Thyroid gland (tissue), 4 donors: Measurements from ENCODE around the gene THAP11. TPM values are rescaled to one million over a fixed set of nuclear protein-coding genes. Genes with fewer than 3 reads are reported as not detected.

ENCODE experiments used
- DNase-seq, 2 donors: peaks; one replicate each; pipeline ENCODE4 v3.0.0-alpha.2; 2019
- H3K27ac ChIP-seq, 3 donors: fragments of 200-600 bp; sonication (generic); 1 replicate in 2 of 3; 2 replicates in 1 of 3; pipeline ENCODE4 v1.5.1; 2016 to 2019; ENCODE audit warnings: mild to moderate bottlenecking in 1 of 3, moderate library complexity in 1 of 3
- H3K27me3 ChIP-seq: fragments of 200-600 bp; sonication (generic); one replicate; pipeline ENCODE4 v1.5.1; 2019
- H3K36me3 ChIP-seq, 2 donors: fragments of 200-600 bp; sonication (generic); one replicate each; pipeline ENCODE4 v1.5.1; 2016 to 2019
- H3K4me1 ChIP-seq, 2 donors: fragments of 200-600 bp; sonication (generic); one replicate each; pipeline ENCODE4 v1.5.1; 2017 to 2019
- H3K4me3 ChIP-seq, 3 donors: fragments of 200-600 bp; sonication (generic); replicated peaks in 1 of 3; 1 replicate in 2 of 3; 2 replicates in 1 of 3; pipeline ENCODE4 v1.5.1; 2016; ENCODE audit warnings: mild to moderate bottlenecking in 1 of 3
- H3K9me3 ChIP-seq: fragments of 200-600 bp; sonication (generic); one replicate; pipeline ENCODE4 v1.5.1; 2017
- POLR2A ChIP-seq, 2 donors: fragments of 450-650 bp; IDR thresholded peaks; one replicate each; pipeline ENCODE4 v1.6.1; 2017; ENCODE audit warnings: antibody characterized with exemption in 2 of 2, mild to moderate bottlenecking in 2 of 2, moderate library complexity in 1 of 2
- WGBS, 2 donors: methylation state at CpG; one replicate each; pipeline ENCODE4 v1.1.5; 2017; 5-methylcytosine and 5-hydroxymethylcytosine counted together
- intact Hi-C: fragments of 100-400 bp; cut with DNase I; formaldehyde crosslinking; loops from one replicate; pipeline ENCODE4 v1.15.1; 2023
- total RNA-seq, 4 donors: library from RNA; depleted of rRNA; stranded (reverse); fragments of >200 nt; gene quantifications; one replicate each; pipeline ENCODE4 v1.2.3, GENCODE V29; 2016
- TF ChIP-seq, protein P1 (sequence below), 6 experiments: fragments of 200-600 bp in 3 of 6; fragments of 450-650 bp in 3 of 6; sonication (generic) in 3 of 6; IDR thresholded peaks; one replicate each; pipeline ENCODE4 v1.5.1; 2016 to 2019; ENCODE audit warnings: antibody characterized with exemption in 6 of 6, mild to moderate bottlenecking in 2 of 6, inconsistent platforms in 1 of 6, moderate library complexity in 1 of 6

The THAP11 gene
- total RNA-seq, 4 donors from 2014 or later, result 53.5 to 79.0 (median 67.8) TPM

DNA sequence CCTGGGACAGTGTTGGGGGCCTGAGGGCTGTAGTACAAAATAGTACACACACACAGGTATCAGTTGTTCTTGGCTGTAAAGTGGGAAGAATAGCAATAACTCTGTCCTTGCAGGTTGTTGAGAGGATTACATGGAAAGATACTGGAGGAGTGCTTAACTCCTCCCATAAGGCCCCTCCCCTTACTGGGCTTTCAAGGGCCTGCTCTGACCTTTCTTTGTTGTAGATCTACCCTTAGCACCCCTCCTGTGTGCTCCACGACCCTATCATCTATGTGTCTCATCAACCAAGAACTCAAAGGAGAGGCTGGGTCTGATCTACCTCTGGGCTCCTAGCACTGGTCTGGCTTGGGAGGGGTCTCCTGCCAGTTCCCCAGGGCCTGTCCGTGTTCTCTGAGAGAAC, 22.5 kb downstream of the THAP11 start:
- TF ChIP-seq, protein P1, sequence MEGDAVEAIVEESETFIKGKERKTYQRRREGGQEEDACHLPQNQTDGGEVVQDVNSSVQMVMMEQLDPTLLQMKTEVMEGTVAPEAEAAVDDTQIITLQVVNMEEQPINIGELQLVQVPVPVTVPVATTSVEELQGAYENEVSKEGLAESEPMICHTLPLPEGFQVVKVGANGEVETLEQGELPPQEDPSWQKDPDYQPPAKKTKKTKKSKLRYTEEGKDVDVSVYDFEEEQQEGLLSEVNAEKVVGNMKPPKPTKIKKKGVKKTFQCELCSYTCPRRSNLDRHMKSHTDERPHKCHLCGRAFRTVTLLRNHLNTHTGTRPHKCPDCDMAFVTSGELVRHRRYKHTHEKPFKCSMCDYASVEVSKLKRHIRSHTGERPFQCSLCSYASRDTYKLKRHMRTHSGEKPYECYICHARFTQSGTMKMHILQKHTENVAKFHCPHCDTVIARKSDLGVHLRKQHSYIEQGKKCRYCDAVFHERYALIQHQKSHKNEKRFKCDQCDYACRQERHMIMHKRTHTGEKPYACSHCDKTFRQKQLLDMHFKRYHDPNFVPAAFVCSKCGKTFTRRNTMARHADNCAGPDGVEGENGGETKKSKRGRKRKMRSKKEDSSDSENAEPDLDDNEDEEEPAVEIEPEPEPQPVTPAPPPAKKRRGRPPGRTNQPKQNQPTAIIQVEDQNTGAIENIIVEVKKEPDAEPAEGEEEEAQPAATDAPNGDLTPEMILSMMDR (IDR thresholded peaks at IDR 0.05), result no peak
- no peak for TF ChIP-seq POLR2A (IDR thresholded peaks at IDR 0.05)
- no peak overlapping the region for H3K27ac ChIP-seq
- no peaks in the 10 kb centered on the region for H3K9me3 ChIP-seq
- H3K36me3 ChIP-seq, result peaks cover 5 to 22% of the 10 kb centered on the region in 2 donors
- WGBS, 2 donors, result 87 to 94% methylated on average over 2 of the region's 2 CpGs
- peaks cover 0 to 27% of the 10 kb centered on the region in 2 donors for H3K4me1 ChIP-seq
- H3K4me3 ChIP-seq, result no peak overlapping the region
- no peaks in the 10 kb centered on the region for H3K27me3 ChIP-seq
- intact Hi-C loops, result no loop called here
- no peak for DNase-seq

- Histone ChIP-seq H3K36me3 (peaks cover 10 to 29% of the 10 kb centered on the region in 2 donors), H3K9me3 (no peaks in the 10 kb centered on the region), H3K4me1 (peaks cover 0 to 27% of the 10 kb centered on the region in 2 donors), H3K4me3 (no peak overlapping the region), H3K27me3 (no peaks in the 10 kb centered on the region), H3K27ac (no peak overlapping the region)
- intact Hi-C loops, result no loop called here
- 90 to 100% methylated on average over 2 of the region's 2 CpGs for WGBS, 2 donors
- peak in 1 of 2 donors; percentile 19 for DNase-seq
- TF ChIP-seq POLR2A (IDR thresholded peaks at IDR 0.05), result no peak
- TF ChIP-seq, protein P1 (IDR thresholded peaks at IDR 0.05), result peak in 4 of 6 experiments; percentile 1 to 28 (median 20)
These were observed 23.2 kb downstream of the THAP11 start for GRCh38 chr16:67865318-67865717.

DNA sequence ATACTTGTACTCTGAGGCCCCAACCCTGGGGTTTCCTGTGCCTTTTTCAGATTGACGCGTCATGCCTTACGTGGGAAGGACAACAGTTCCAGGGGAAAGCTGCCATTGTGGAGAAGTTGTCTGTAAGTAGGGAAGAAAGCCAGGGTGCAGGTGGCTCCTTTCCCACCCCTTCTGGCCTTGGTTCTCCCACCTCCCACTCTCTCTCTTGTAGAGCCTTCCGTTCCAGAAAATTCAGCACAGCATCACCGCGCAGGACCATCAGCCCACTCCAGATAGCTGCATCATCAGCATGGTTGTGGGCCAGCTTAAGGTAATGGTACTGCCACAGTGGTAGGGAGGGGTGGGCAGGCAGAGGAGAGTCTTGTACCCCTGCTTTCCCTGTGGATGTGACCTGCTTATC, 26.2 kb downstream of the THAP11 start:
- Histone ChIP-seq H3K4me1 (peaks cover 0 to 13% of the 10 kb centered on the region in 2 donors), H3K9me3 (no peaks in the 10 kb centered on the region), H3K27ac (no peak overlapping the region), H3K36me3 (peaks cover 10 to 30% of the 10 kb centered on the region in 2 donors), H3K27me3 (no peaks in the 10 kb centered on the region), H3K4me3 (no peak overlapping the region)
- 93 to 98% methylated on average over 6 of the region's 6 CpGs for WGBS, 2 donors
- TF ChIP-seq POLR2A (IDR thresholded peaks at IDR 0.05), result no peak
- TF ChIP-seq, protein P1 (IDR thresholded peaks at IDR 0.05), result no peak
- no peak for DNase-seq
- intact Hi-C loops, result no loop called here

DNA sequence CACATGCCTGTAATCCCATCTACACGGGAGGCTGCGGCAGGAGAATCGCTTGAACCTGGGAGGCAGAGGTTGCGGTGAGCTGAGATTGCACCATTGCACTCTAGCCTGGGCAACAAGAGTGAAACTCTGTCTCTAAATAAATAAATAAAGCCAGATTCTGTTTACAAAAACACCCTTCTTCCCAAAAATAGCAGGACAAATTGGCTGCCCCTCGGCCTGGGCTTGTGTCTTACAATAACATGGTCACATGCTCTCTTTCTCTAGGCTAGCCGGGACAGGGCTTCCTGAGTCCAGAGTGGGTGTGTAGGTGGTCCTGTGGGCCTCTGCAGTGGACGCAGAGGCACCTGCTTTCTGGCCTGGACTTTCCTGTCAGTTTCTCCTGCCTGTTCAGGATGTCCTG, 27.5 kb downstream of the THAP11 start:
- intact Hi-C loops, result no loop called here
- H3K4me3 ChIP-seq, result no peak overlapping the region
- no peak overlapping the region for H3K27ac ChIP-seq
- peaks cover 10 to 30% of the 10 kb centered on the region in 2 donors for H3K36me3 ChIP-seq
- H3K4me1 ChIP-seq, result peaks cover 12 to 14% of the 10 kb centered on the region in 2 donors
- H3K27me3 ChIP-seq, result no peaks in the 10 kb centered on the region
- H3K9me3 ChIP-seq, result no peaks in the 10 kb centered on the region
- TF ChIP-seq POLR2A (IDR thresholded peaks at IDR 0.05), result no peak
- TF ChIP-seq, protein P1 (IDR thresholded peaks at IDR 0.05), result no peak
- no peak for DNase-seq
- WGBS, 2 donors, result 80 to 88% methylated on average over 7 of the region's 7 CpGs

DNA sequence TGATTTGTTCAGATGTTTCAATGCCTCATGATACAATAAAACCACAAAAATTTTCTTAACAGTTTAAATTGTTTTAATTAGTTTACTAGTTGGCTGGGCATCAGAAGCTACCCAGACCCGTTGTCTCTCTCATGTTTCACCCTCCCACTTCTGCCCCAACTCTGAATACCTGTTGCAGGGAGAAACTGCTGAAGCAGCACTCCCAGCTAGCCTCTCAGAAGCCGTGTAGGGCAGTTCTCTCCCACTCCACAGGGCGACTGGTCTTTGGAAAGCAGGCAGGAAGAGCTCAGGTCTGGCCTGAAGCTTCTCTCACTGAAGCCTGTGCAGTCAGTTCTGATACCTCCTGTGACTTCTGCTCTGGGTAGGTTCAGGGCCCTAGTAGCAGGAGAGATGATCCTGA, 29.1 kb downstream of the THAP11 start:
- peaks cover 10 to 26% of the 10 kb centered on the region in 2 donors for H3K36me3 ChIP-seq
- WGBS, 2 donors, result 51 to 69% methylated on average over 3 of the region's 3 CpGs

More for the DNA sequence above, 29.1 kb downstream of the THAP11 start:
- no peaks in the 10 kb centered on the region for H3K27me3 ChIP-seq
- H3K9me3 ChIP-seq, result no peaks in the 10 kb centered on the region
- no peak overlapping the region for H3K4me3 ChIP-seq
- no peak for DNase-seq
- intact Hi-C loops, result no loop called here
- TF ChIP-seq, protein P1 (IDR thresholded peaks at IDR 0.05), result no peak
- TF ChIP-seq POLR2A (IDR thresholded peaks at IDR 0.05), result no peak
- H3K4me1 ChIP-seq, result peaks cover 18 to 22% of the 10 kb centered on the region in 2 donors
- H3K27ac ChIP-seq, result no peak overlapping the region
